Natural killer cell (primary cell): ENCODE data around the gene ARMC3. TPM values are rescaled to one million over a fixed set of nuclear protein-coding genes. Genes with fewer than 3 reads are reported as not detected.

ENCODE experiments used
- ATAC-seq, 3 donors: fragments of 150-1000 bp in 2 of 3; fragments of 200-7000 bp in 1 of 3; cut with Tn5 transposase; 1 replicate in 1 of 3; 2 replicates in 2 of 3; pipeline ENCODE4 v1.10.0; 2021; ENCODE audit warnings: mild to moderate bottlenecking in 2 of 3, moderate library complexity in 2 of 3
- DNase-seq, 2 donors: peaks; one replicate each; pipeline versions ENCODE4 v3.0.0 to v3.0.0-alpha.2; 2013 to 2021; ENCODE audit warnings: mixed read lengths in 1 of 2
- H3K27ac ChIP-seq: one replicate; pipeline ENCODE4 v1.5.1; 2013; ENCODE audit warnings: mild to moderate bottlenecking, low read length
- H3K27me3 ChIP-seq: one replicate; pipeline ENCODE4 v1.6.1; 2013; ENCODE audit warnings: low read length; ENCODE audit not compliant: control insufficient read depth, insufficient read depth
- H3K36me3 ChIP-seq: one replicate; pipeline ENCODE4 v1.6.1; 2013; ENCODE audit warnings: low read length; ENCODE audit not compliant: control insufficient read depth, insufficient read depth
- H3K4me1 ChIP-seq: one replicate; pipeline ENCODE4 v1.6.1; 2013; ENCODE audit warnings: low read length; ENCODE audit not compliant: control insufficient read depth, insufficient read depth
- H3K4me3 ChIP-seq: one replicate; pipeline ENCODE4 v1.5.1; 2013; ENCODE audit warnings: low read length
- H3K9me3 ChIP-seq: one replicate; pipeline ENCODE4 v1.6.1; 2013; ENCODE audit warnings: low read length; ENCODE audit not compliant: control insufficient read depth, insufficient read depth
- H3K27ac Mint-ChIP-seq, 2 donors: one replicate each; pipeline ENCODE4 v1.8.0; 2022; ENCODE audit warnings: mild to moderate bottlenecking in 2 of 2, mixed read lengths in 2 of 2, moderate library complexity in 1 of 2
- H3K27me3 Mint-ChIP-seq, 2 donors: one replicate each; pipeline ENCODE4 v1.8.0; 2022; ENCODE audit warnings: low read depth in 2 of 2, mixed read lengths in 2 of 2
- H3K36me3 Mint-ChIP-seq: one replicate; pipeline ENCODE4 v1.8.0; 2022; ENCODE audit warnings: mixed read lengths
- H3K4me1 Mint-ChIP-seq, 2 donors: one replicate each; pipeline ENCODE4 v1.8.0; 2022; ENCODE audit warnings: mixed read lengths in 2 of 2
- H3K4me3 Mint-ChIP-seq: one replicate; pipeline ENCODE4 v1.8.0; 2022; ENCODE audit warnings: mild to moderate bottlenecking, moderate library complexity, mixed read lengths
- H3K9me3 Mint-ChIP-seq, 2 donors: one replicate each; pipeline ENCODE4 v1.8.0; 2022; ENCODE audit warnings: mixed read lengths in 2 of 2
- CTCF ChIP-seq: fragments of 200-600 bp; IDR thresholded peaks from one replicate; pipeline ENCODE4 v1.8.0; 2022; ENCODE audit warnings: antibody characterized with exemption
- WGBS: methylation state at CpG from one replicate; pipeline ENCODE4 v1.1.7; 2013; ENCODE audit warnings: missing lambda C conversion rate; ENCODE audit not compliant: insufficient coverage; 5-methylcytosine and 5-hydroxymethylcytosine counted together
- intact Hi-C: fragments of 100-400 bp; cut with micrococcal nuclease; formaldehyde crosslinking; loops from one replicate; pipeline ENCODE4 v1.14.2; 2022
- total RNA-seq, 4 donors: library from RNA; stranded (reverse); fragments of 120-200 nt in 1 of 4; gene quantifications; one replicate each; pipeline versions ENCODE4 v1.2.3 to v1.2.4, GENCODE V29; 2013 to 2022

The ARMC3 gene
- total RNA-seq, 3 donors from 2014 or later (not counting 1 experiment from before 2014, with no cell fraction given): 0.65 to 0.68 TPM; not detected in 1

- Mint-ChIP-seq H3K4me3 (no peak overlapping the region), H3K4me1 (no peaks in the 10 kb centered on the region), H3K27ac (no peak overlapping the region), H3K36me3 (no peaks in the 10 kb centered on the region), H3K27me3 (peaks cover under 1 to 13% of the 10 kb centered on the region in 2 donors), H3K9me3 (no peaks in the 10 kb centered on the region)
- Histone ChIP-seq H3K36me3 (no peaks in the 10 kb centered on the region), H3K4me3 (no peak overlapping the region), H3K4me1 (no peaks in the 10 kb centered on the region), H3K27me3 (no peaks in the 10 kb centered on the region), H3K27ac (no peak overlapping the region), H3K9me3 (no peaks in the 10 kb centered on the region)
- intact Hi-C loops: no loop called here
- ATAC-seq: no peak
- no peak for DNase-seq
- no peak for TF ChIP-seq CTCF
- WGBS: 58% methylated on average over 3 of the region's 3 CpGs
Measured at GRCh38 chr10:22959950-22960349, 32.1 kb downstream of the ARMC3 start.

GRCh38 chr10:22962817-22963216 is 35.0 kb downstream of the ARMC3 start:
- H3K4me3 ChIP-seq: no peak overlapping the region
- no peak for TF ChIP-seq CTCF
- Mint-ChIP-seq H3K27ac (no peak overlapping the region), H3K4me3 (no peak overlapping the region), H3K4me1 (no peaks in the 10 kb centered on the region), H3K36me3 (peaks cover 6% of the 10 kb centered on the region), H3K9me3 (no peaks in the 10 kb centered on the region), H3K27me3 (peaks cover 10 to 16% of the 10 kb centered on the region in 2 donors)
- H3K4me1 ChIP-seq: no peaks in the 10 kb centered on the region
- peaks cover 2% of the 10 kb centered on the region for H3K27me3 ChIP-seq
- H3K27ac ChIP-seq: no peak overlapping the region
- ATAC-seq: no peak
- no peak for DNase-seq
- H3K9me3 ChIP-seq: no peaks in the 10 kb centered on the region
- 85% methylated on average over 1 of the region's 1 CpG for WGBS
- intact Hi-C loops: no loop called here
- no peaks in the 10 kb centered on the region for H3K36me3 ChIP-seq

- DNase-seq (no peak), ATAC-seq (no peak)
- TF ChIP-seq CTCF: no peak
- intact Hi-C loops: no loop called here
- Mint-ChIP-seq H3K4me1 (no peaks in the 10 kb centered on the region), H3K27ac (no peak overlapping the region), H3K27me3 (peaks cover 10 to 11% of the 10 kb centered on the region in 2 donors), H3K36me3 (peaks cover 6% of the 10 kb centered on the region), H3K4me3 (no peak overlapping the region), H3K9me3 (no peaks in the 10 kb centered on the region)
- Histone ChIP-seq H3K27ac (no peak overlapping the region), H3K4me1 (no peaks in the 10 kb centered on the region), H3K4me3 (no peak overlapping the region), H3K9me3 (no peaks in the 10 kb centered on the region), H3K27me3 (peaks cover 2% of the 10 kb centered on the region), H3K36me3 (no peaks in the 10 kb centered on the region)
- 86% methylated on average over 5 of the region's 5 CpGs for WGBS
Measured at GRCh38 chr10:22969704-22970103, 41.9 kb downstream of the ARMC3 start.

- no peaks in the 10 kb centered on the region for H3K9me3 ChIP-seq
- no peak for ATAC-seq
- Mint-ChIP-seq H3K27me3 (peaks cover 0 to 7% of the 10 kb centered on the region in 2 donors), H3K9me3 (no peaks in the 10 kb centered on the region), H3K4me3 (no peak overlapping the region), H3K4me1 (no peaks in the 10 kb centered on the region), H3K27ac (no peak overlapping the region), H3K36me3 (no peaks in the 10 kb centered on the region)
- intact Hi-C loops: no loop called here
- whole genome bisulfite sequencing: 100% methylated on average over 1 of the region's 1 CpG
- no peaks in the 10 kb centered on the region for H3K4me1 ChIP-seq
- no peak overlapping the region for H3K27ac ChIP-seq
- TF ChIP-seq CTCF: no peak
- H3K36me3 ChIP-seq: no peaks in the 10 kb centered on the region
- no peaks in the 10 kb centered on the region for H3K27me3 ChIP-seq
- no peak overlapping the region for H3K4me3 ChIP-seq
- DNase-seq: no peak
Measured at GRCh38 chr10:22976534-22976933, 48.7 kb downstream of the ARMC3 start.
